NOMO-1 treated with dmso at 0.1 percent for 144 hours (cell line): ENCODE results near the gene HOATZ.

Experiments used
- DNase-seq: peaks from one replicate; lab custom pipeline; 2025; ENCODE audit not compliant: unreplicated experiment; lab: John Stamatoyannopoulos, UW

The HOATZ gene

DNA sequence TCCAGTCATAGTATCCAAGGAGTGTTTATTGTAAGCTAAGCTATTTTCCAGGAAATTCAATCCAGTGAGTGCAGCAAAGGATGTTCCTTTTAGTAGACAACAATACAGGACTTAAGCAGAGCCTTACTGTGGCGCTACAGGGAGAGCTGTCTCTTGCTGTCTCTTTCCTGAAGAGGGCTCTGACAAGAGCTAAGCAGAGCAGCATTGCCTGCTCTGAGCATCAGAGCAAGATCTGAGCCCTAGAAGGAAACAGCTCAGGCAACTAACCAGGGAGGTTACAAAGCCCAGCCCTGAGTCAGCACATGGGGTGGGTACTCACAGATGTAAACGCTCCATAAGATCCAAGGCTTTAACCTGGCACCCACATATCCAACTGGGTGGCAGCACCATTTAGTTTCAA, 33.9 kb downstream of the HOATZ start:
- DNase-seq, result no peak

GRCh38 chr11:111549196-111549868, 34.8 kb downstream of the HOATZ start:
- no peak for DNase-seq

DNA sequence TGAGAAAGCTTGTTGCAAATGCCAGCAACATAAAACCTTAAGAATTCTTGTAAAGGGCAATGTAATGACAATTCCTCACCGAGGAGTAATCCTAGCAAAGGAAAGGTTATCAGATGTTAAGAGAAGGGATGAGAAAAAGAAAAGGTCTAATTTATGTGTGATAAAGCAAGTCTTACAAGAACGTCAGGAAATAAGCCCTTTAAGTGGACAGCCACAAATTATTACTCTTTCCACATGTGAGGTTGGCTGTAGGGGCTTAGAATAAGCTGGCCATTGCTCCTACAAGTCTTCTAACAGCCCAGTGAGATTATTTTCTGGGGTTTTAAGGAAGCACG, 35.3 kb downstream of the HOATZ start:
- DNase-seq, result no peak

DNA sequence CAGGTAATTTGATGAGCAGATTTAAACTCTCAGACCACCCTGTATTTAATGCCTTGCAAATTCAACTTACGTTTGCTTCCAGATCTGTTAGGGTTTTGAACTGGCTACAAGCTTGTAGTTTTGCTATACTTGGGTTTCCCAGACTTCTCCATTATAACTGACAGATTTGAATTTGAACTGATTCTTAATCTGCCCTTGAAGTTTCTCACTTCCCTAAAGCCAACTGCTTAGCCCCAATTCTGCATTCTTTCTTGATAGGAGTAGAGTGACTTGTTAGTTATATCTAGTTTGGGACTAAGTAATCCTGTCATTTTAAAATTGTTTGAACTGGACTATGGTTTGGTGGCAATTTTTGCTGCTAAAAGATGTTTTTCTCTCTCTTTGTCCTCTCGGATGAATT, 35.7 kb downstream of the HOATZ start:
- no peak for DNase-seq

DNA sequence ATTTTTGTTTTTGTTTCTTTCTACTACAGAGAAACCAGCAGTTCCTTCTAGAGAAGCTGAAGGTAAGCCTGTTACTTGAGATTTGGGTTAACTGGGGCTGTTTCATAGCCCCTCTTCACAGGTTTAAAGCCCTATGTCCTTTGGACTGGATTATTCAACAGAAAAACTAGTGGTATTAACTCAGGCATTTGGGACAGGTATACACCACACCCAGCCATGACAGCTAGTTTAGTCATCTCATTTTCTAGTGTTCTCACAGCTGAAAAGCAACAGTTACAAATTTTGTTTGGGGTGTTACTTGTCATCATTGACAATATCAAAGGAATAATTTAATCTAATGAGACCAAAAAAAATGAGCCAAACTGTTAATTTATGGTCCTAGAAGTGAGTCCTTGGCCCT, 40.0 kb downstream of the HOATZ start:
- DNase-seq, result no peak

DNA sequence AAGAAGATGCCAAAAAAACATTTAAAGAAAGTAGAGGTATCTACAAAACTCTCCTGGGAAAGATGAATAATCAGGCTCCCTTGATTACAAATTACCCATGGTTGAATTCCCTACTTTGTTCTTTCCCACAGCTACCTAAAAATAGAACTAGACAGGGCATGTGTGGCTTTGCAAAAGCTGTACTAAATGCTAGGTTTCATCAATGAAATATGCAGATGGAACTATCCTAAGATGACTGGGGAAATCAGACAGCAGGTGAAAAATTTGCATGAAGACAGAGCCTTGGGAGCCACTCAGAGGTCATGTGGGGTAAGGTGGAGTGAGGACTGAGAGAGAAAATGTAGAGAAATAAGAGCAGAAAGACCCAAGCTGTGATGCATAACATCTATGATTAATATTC, 40.7 kb downstream of the HOATZ start:
- DNase-seq, result no peak

GRCh38 chr11:111557425-111558111, 43.0 kb downstream of the HOATZ start:
- no peak for DNase-seq

DNA sequence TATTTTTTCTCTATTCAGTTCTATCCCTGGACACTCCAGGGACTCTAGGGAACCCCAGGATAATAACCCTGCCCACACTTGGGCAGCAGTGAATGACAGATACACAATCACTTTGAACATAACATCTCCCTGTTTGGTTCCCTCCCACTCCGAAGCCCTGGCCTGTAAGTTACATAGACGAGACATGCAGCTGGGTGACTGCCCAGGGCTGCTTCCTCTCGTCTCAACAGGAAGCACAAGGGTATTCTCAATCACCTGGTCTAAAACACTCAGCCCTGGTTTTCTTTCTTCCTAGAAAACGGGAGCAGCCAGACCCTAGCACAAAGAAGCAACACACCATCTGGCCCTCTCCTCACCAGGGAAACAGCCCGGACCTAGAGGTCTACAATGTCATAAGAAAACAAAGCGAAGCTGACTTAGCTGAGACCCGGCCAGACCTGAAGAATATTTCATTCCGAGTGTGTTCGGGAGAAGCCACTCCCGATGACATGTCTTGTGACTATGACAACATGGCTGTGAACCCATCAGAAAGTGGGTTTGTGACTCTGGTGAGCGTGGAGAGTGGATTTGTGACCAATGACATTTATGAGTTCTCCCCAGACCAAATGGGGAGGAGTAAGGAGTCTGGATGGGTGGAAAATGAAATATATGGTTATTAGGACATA, 45.4 kb downstream of the HOATZ start:
- no peak for DNase-seq

DNA sequence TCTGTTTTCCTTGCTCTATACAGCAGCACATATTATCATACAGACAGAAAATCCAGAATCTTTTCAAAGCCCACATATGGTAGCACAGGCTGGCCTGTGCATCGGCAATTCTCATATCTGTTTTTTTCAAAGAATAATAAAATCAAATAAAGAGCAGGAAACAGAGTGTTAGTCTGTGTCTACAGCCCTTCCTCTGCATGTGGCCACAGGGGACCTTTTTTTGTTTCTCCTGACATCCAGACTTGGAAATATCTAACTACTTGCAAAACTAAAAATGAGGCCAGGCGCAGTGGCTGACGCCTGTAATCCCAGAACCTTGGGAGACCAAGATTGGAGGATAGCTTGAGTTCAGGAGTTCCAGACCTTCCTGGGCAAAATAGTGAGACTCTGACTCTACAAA, 46.2 kb downstream of the HOATZ start:
- no peak for DNase-seq

- no peak for DNase-seq
Measured at GRCh38 chr11:111561306-111561705, 46.7 kb downstream of the HOATZ start.

DNA sequence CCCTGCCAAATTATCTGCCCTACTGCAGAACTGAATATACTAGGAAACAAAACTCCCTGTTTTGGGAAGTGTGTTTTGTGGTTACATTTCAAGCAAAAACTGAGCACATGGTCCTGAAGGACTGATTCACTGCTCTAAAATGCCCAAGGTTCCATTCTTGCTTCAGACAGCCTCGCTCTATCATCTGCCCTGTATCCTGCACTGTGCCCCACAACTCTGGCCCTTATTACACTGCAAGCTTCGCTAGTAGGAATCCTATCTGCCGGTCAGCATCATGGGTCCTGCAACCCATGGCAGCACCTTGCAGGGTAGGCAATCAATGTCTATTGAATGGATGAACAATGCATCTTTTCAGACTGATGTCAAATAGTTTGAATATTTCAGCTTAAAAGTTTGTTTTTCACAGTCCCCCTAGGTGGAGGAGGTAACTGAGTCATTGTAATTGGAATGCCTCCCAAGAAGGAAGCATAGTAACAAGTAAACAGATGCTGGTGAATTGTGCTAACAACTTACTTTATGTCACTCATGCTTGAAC, 47.3 kb downstream of the HOATZ start:
- DNase-seq, result no peak

DNA sequence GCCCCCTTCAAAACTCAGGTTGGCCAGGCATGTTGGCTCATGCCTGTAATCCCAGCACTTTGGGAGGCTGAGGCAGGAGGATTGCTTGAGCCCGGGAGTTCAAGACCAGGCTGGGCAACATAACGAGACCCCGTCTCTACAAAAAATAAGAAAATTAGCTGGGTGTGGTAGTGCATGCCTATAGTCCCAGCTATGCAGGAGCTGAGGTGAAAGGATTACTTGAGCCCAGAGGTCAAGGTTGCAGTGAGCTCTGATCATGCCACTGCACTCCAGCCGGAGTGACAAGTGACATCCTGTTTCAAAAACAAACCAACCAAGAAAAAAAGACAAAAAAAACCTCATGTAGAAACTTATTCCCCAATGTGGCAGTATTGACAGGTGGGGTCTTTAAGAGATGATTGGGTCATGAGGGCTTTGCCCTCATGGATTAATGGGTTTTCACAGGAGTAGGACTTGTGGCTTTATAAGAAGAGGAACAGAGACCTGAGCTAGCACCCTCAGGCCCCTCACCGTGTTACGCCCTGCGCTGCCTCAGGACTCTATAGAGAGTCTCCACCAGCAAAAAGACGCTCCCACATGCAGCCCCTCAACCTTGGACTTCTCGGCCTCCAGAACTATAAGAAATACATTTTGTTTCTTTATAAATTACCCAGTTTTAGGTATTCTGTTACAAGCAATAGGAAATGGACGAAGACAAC, 48.3 kb downstream of the HOATZ start:
- DNase-seq, result no peak

GRCh38 chr11:111565114-111565720, 50.6 kb downstream of the HOATZ start:
- peak; percentile 13 for DNase-seq

DNA sequence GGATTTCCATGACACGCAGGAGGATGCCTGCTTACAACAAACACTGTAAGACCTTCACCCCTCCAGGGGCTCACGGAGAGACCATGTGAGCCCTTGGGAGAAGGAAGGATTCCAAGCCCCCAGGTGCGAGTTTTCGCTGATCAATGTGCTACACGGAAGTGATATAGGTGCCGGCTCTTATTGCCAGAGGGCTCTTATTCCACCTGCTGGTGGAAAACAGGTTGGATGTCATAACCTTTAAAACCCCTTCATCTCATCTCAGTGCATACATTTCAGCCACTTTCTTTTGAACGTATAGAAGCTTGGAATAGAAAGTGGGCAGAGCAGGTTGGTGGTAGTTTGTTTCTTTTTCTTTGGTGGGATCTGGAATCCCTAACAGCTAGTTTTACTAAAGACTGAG, 51.7 kb downstream of the HOATZ start:
- DNase-seq, result no peak

GRCh38 chr11:111569476-111569875, 54.9 kb downstream of the HOATZ start:
- DNase-seq, result no peak

GRCh38 chr11:111570796-111571195, 56.2 kb downstream of the HOATZ start:
- DNase-seq, result no peak

- no peak for DNase-seq
Measured at GRCh38 chr11:111571829-111572501, 57.4 kb downstream of the HOATZ start.

GRCh38 chr11:111572581-111572980, 58.0 kb downstream of the HOATZ start:
- DNase-seq, result no peak

GRCh38 chr11:111573821-111574249, 59.3 kb downstream of the HOATZ start:
- no peak for DNase-seq

DNA sequence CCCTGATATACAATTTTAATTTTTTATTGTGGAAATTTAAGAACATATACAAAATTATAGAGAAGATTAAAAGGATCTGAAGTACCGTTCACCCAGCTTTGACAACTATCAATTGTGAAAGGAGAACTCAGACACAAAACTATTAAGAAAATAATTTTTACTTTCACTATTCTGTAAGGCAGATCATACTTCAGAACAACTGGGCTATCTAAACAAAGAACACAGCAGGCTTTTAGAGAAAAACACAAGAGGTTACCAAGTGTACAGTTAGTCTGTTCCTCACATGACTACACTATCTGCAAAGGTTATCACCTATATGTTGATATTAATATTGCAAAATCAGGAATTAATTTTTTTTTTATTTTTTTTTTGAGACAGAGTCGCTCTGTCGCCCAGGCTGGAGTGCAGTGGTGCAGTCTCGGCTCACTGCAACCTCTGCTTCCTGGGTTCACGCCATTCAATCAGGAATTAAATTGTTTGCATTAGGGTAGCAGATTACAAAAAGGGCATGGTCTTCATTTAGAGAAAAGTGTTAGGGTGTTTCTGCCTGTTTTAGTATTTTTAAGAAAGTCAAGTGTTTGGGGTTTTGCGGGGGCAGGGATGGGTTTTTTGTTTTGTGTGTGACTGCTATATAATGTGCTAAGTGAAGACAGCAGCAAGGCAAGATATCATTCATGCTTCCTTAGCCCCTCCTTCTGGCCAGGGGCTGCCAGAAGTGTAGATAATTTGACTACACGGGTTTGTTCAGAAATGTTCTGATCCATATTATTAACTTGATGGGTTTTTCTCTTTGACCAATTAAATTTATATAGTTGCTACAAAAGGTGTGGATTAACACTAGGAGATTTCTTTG, 60.0 kb downstream of the HOATZ start:
- DNase-seq, result no peak
